ACC112 (cell line): ENCODE measurements around the gene STX1A.

Source experiments
- H2AFZ ChIP-seq: fragments of 200-600 bp; sonication (generic); one replicate; pipeline ENCODE4 v1.6.0; 2017; ENCODE audit warnings: antibody characterized with exemption, low read length; ENCODE audit not compliant: unreplicated experiment
- H3K27ac ChIP-seq: fragments of 200-600 bp; sonication (generic); 2 replicates; pipeline ENCODE4 v1.5.1; 2014; ENCODE audit warnings: low read depth, mild to moderate bottlenecking, antibody characterized with exemption, low read length, moderate library complexity
- H3K27me3 ChIP-seq: fragments of 200-600 bp; sonication (generic); 2 replicates; pipeline ENCODE4 v1.6.1; 2014; ENCODE audit warnings: mild to moderate bottlenecking, antibody characterized with exemption, low read length, moderate library complexity, mixed read lengths; ENCODE audit not compliant: insufficient read depth
- H3K36me3 ChIP-seq: fragments of 200-600 bp; sonication (generic); 2 replicates; pipeline ENCODE4 v1.6.1; 2016; ENCODE audit warnings: mild to moderate bottlenecking, antibody characterized with exemption, low read length, moderate library complexity, mixed read lengths; ENCODE audit not compliant: insufficient read depth
- H3K4me1 ChIP-seq: fragments of 200-600 bp; sonication (generic); one replicate; pipeline ENCODE4 v1.6.1; 2016; ENCODE audit warnings: low read length, mixed read lengths; ENCODE audit not compliant: insufficient read depth, unreplicated experiment, control insufficient read depth
- H3K4me3 ChIP-seq: fragments of 200-600 bp; sonication (generic); 2 replicates; pipeline ENCODE4 v1.5.1; 2014; ENCODE audit warnings: mild to moderate bottlenecking, low read depth, low read length
- H3K79me2 ChIP-seq: fragments of 200-600 bp; sonication (generic); one replicate; pipeline ENCODE4 v1.6.0; 2016; ENCODE audit warnings: low read length; ENCODE audit not compliant: control insufficient read depth, unreplicated experiment, insufficient read depth

Gene STX1A

DNA sequence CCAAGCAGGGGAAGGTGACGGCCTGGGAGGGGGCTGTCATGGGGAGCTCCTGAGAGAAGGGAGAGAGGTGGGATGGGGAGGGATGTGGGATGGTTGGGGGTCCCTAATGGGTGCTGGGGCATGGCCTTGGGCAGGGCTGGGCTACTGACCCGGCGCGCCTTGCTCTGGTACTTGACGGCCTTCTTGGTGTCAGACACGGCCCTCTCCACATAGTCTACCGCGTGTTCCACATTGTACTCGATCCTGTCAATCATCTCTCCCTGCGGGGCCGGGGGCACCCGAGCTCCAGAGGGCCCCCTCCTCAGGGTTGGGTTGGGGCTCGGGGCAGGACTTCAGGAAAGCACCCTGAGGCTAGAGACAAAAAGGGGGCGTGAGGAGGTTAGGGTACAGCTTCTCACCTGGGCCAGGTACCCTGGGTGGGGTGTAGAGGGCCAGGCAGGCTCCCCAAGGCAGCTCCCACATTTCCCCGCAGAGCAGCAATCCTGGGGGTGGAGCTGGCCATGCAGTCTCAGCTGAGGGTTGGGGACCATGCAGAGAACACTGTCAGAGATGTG lies 18.8 kb downstream of the STX1A start:
- H2AFZ ChIP-seq, result no peak overlapping the region
- H3K36me3 ChIP-seq, result peaks cover 22% of the 10 kb centered on the region; the same call in 1 of the 2 replicates
- no peaks in the 10 kb centered on the region for H3K27me3 ChIP-seq
- H3K4me1 ChIP-seq, result peaks cover 17% of the 10 kb centered on the region
- H3K27ac ChIP-seq, result no peak overlapping the region
- H3K79me2 ChIP-seq, result peaks cover 7% of the 10 kb centered on the region
- H3K4me3 ChIP-seq, result no peak overlapping the region

- Histone ChIP-seq H3K27ac (no peak overlapping the region), H3K4me1 (peaks cover 11% of the 10 kb centered on the region), H3K27me3 (no peaks in the 10 kb centered on the region), H2AFZ (no peak overlapping the region), H3K79me2 (peaks cover 7% of the 10 kb centered on the region), H3K4me3 (no peak overlapping the region), H3K36me3 (peaks cover 22% of the 10 kb centered on the region; the same call in 1 of the 2 replicates)
Observed at GRCh38 chr7:73700069-73700423, 19.4 kb downstream of the STX1A start.

DNA sequence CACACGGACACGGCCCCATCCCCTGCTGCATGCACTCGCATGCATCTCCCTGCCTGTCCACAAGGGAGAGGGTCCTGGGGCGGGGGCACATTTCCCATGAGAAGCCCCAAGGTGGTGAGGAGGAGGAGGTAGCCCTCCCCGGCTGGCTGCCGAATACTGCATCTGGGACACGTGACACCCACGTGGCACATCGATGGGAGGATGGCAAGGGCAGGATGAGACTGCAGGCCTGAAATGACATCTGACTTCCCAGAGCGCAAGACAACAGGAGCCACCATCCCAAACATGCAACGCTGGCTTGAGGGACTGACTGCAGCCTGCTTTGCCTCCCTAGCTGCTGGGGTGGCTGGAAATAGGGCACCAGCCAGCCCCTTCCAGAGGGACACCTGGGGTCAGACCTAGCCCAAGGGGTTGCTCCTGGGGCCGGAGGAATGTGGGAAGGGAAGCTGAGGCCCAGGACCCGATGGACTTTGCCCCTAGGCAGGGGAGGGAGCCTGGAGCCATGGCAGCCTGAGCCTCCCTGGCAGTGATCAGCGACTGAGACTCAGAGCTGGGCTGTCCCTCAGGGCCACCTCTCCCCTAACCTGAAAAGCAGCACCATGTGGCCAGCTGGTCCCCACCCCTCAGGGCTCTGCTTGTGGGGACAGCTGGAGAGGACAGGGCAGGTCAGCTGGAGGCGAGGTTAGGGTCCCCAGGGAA lies 19.9 kb downstream of the STX1A start:
- H3K79me2 ChIP-seq, result peaks cover 7% of the 10 kb centered on the region
- H3K4me3 ChIP-seq, result no peak overlapping the region
- H2AFZ ChIP-seq, result no peak overlapping the region
- no peaks in the 10 kb centered on the region for H3K27me3 ChIP-seq
- H3K4me1 ChIP-seq, result peaks cover 5% of the 10 kb centered on the region
- peaks cover 20% of the 10 kb centered on the region; the same call in 1 of the 2 replicates for H3K36me3 ChIP-seq
- H3K27ac ChIP-seq, result no peak overlapping the region

DNA sequence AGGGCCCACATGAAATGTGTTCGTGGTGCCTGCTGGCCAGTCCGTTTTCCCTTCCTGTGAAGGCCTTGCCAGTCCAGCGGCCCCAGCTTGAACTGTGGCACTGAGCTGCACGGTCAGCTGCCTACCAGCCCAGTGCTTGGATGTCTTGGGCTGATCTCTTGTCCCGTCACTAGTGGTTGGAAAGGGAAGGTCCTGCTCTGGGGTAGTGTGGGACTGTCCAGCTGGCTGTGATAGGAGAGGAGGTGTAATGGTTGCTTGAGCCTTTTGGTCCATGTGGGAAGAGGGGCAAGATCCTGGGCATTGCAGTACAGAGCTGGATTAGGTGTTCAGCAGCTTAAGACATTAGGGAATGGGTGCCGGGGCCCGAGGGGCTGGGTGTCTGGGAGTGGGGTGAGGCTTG lies 21.1 kb downstream of the STX1A start:
- peaks cover 18% of the 10 kb centered on the region; the same call in 1 of the 2 replicates for H3K36me3 ChIP-seq
- H3K4me1 ChIP-seq, result no peaks in the 10 kb centered on the region
- H3K4me3 ChIP-seq, result no peak overlapping the region
- H3K79me2 ChIP-seq, result peaks cover 5% of the 10 kb centered on the region
- H3K27me3 ChIP-seq, result no peaks in the 10 kb centered on the region
- no peak overlapping the region for H3K27ac ChIP-seq
- no peak overlapping the region for H2AFZ ChIP-seq

GRCh38 chr7:73696372-73696771 lies 23.1 kb downstream of the STX1A start:
- H2AFZ ChIP-seq, result no peak overlapping the region
- H3K79me2 ChIP-seq, result no peaks in the 10 kb centered on the region
- H3K36me3 ChIP-seq, result peaks cover 13% of the 10 kb centered on the region; the same call in 1 of the 2 replicates
- H3K4me3 ChIP-seq, result no peak overlapping the region
- H3K27me3 ChIP-seq, result no peaks in the 10 kb centered on the region
- H3K4me1 ChIP-seq, result no peaks in the 10 kb centered on the region
- no peak overlapping the region for H3K27ac ChIP-seq

- H3K27me3 ChIP-seq, result no peaks in the 10 kb centered on the region
- peaks cover 2% of the 10 kb centered on the region; the same call in 1 of the 2 replicates for H3K36me3 ChIP-seq
- no peak overlapping the region for H3K27ac ChIP-seq
- no peak overlapping the region for H2AFZ ChIP-seq
- H3K79me2 ChIP-seq, result peaks cover 21% of the 10 kb centered on the region
- no peak overlapping the region for H3K4me3 ChIP-seq
- no peaks in the 10 kb centered on the region for H3K4me1 ChIP-seq
Observed at GRCh38 chr7:73690646-73691045, 28.8 kb downstream of the STX1A start.

- Histone ChIP-seq H3K4me3 (no peak overlapping the region), H3K27ac (no peak overlapping the region), H3K36me3 (0 out of 2 replicates have a peak, but pooled peaks cover 2% of the 10 kb centered on the region), H3K4me1 (no peaks in the 10 kb centered on the region), H3K27me3 (no peaks in the 10 kb centered on the region), H2AFZ (no peak overlapping the region), H3K79me2 (peaks cover 42% of the 10 kb centered on the region)
Observed at GRCh38 chr7:73688288-73688687, 31.2 kb downstream of the STX1A start.

DNA sequence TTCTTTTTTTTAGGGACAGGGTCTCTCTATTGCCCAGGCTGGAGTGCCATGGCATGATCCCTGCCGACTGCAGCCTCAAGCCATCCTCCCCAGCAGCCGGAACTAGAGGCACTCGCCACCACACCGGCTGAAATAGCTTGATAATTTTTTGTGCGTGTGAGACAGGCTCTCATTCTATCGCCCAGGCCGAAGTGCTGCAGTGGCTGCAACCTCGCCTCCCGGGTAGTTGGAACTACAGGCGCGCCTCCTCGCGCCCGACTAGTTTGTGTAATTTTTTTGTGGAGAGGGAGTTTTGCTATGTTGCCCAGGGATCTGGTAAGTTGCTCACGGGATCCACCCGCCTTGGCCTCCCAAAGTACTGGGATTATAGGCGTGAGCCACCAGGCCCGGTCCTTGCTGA lies 34.2 kb downstream of the STX1A start:
- Histone ChIP-seq H3K4me1 (peaks cover 17% of the 10 kb centered on the region), H3K27ac (no peak overlapping the region), H3K79me2 (peaks cover 69% of the 10 kb centered on the region), H3K27me3 (no peaks in the 10 kb centered on the region), H3K36me3 (no peaks in the 10 kb centered on the region), H2AFZ (no peak overlapping the region), H3K4me3 (no peak overlapping the region)

GRCh38 chr7:73683788-73684693 lies 35.4 kb downstream of the STX1A start:
- Histone ChIP-seq H3K4me1 (peaks cover 17% of the 10 kb centered on the region), H3K79me2 (peaks cover 80% of the 10 kb centered on the region), H2AFZ (peak overlapping the region; percentile 98), H3K27me3 (no peaks in the 10 kb centered on the region), H3K27ac (peak overlapping the region; percentile 41), H3K4me3 (peak overlapping the region; percentile 98), H3K36me3 (no peaks in the 10 kb centered on the region)

- peak within 1 kb of the TSS; percentile 98 for H3K4me3 ChIP-seq
- H2AFZ ChIP-seq, result peak within 1 kb of the TSS; percentile 98
- H3K27me3 ChIP-seq, result no peaks in the 10 kb centered on the region
- peaks cover 17% of the 10 kb centered on the region for H3K4me1 ChIP-seq
- H3K79me2 ChIP-seq, result peaks cover 80% of the 10 kb centered on the region
- no peaks in the 10 kb centered on the region for H3K36me3 ChIP-seq
- H3K27ac ChIP-seq, result peak within 1 kb of the TSS; percentile 41
Observed at GRCh38 chr7:73683056-73683787, 36.2 kb downstream of the STX1A start, which contains the start of the genes BUD23 and DNAJC30. Gene BUD23, plus strand, starts transcription at chr7:73683597. Its CDS starts 29 bp downstream, at chr7:73683626. Gene DNAJC30, minus strand, starts transcription at chr7:73683453. Its CDS starts 30 bp downstream, at chr7:73683423.
